NCI-H2029 treated with DMSO at 0.1 percent for 48 hours (cell line): ENCODE data around the gene DNMT3A.

Experiments used
- DNase-seq: peaks from one replicate; lab custom pipeline; 2025; lab: John Stamatoyannopoulos, UW

Gene DNMT3A

GRCh38 chr2:25304826-25305596 lies 36.7 kb downstream of the DNMT3A start:
- no peak for DNase-seq

- no peak for DNase-seq
These were observed 37.4 kb downstream of the DNMT3A start for GRCh38 chr2:25304321-25304720.

GRCh38 chr2:25303633-25304236 lies 38.0 kb downstream of the DNMT3A start:
- DNase-seq = no peak

GRCh38 chr2:25302758-25303375 lies 38.9 kb downstream of the DNMT3A start:
- no peak for DNase-seq

GRCh38 chr2:25301453-25302352 lies 40.0 kb downstream of the DNMT3A start:
- DNase-seq = no peak

GRCh38 chr2:25300001-25300400 lies 41.7 kb downstream of the DNMT3A start:
- no peak for DNase-seq

- DNase-seq = no peak
These were observed 42.8 kb downstream of the DNMT3A start for GRCh38 chr2:25298776-25299431.

GRCh38 chr2:25297738-25298137 lies 44.0 kb downstream of the DNMT3A start:
- no peak for DNase-seq

GRCh38 chr2:25295621-25296020 lies 46.1 kb downstream of the DNMT3A start:
- no peak for DNase-seq

- DNase-seq = peak; percentile 56
These were observed 46.9 kb downstream of the DNMT3A start for GRCh38 chr2:25294573-25295462.

GRCh38 chr2:25293958-25294562 lies 47.7 kb downstream of the DNMT3A start:
- no peak for DNase-seq

- DNase-seq = no peak
These were observed 48.6 kb downstream of the DNMT3A start for GRCh38 chr2:25293145-25293544.

GRCh38 chr2:25292408-25292807 lies 49.3 kb downstream of the DNMT3A start:
- no peak for DNase-seq

GRCh38 chr2:25290811-25291495 lies 50.8 kb downstream of the DNMT3A start:
- no peak for DNase-seq

GRCh38 chr2:25286723-25287483 lies 54.8 kb downstream of the DNMT3A start:
- DNase-seq = no peak

GRCh38 chr2:25286025-25286400 lies 55.7 kb downstream of the DNMT3A start:
- no peak for DNase-seq

GRCh38 chr2:25285265-25286024 lies 56.3 kb downstream of the DNMT3A start:
- DNase-seq = no peak

- no peak for DNase-seq
These were observed 57.0 kb downstream of the DNMT3A start for GRCh38 chr2:25284756-25285155.
